ENCODE data around the gene SIRPD. TPM values are rescaled to one million over a fixed set of nuclear protein-coding genes. Genes with fewer than 3 reads are reported as not detected.

SIRPD gene
- not detected in 5 replicates for total RNA-seq (2022; extraction: Qiagen RNA extraction; ENCODE audit: low read depth)

DNA sequence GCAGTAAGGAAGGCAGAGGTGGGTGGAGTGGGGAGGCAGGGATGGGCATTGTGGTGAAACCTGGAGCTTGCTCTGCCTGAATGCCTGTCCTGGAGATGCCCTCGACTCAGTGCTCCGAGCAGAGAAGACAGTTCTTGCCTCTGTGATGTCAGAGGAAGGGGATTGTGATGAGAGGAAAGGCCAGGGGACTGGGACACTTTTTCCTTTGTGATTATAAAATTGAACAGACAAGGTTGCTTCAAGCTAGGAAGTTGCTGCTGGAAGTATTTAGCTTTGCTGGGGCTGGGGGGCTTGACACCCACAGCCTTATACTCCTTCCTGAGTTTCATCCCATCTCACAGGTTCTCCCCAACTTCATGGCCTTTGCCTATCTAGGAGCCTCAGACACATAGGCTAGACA, at the start of gene SIRPD:
SIRPD (minus strand) TSS at position 101 of the 400 bp plus-strand sequence; CDS start at position 49, 52 bp downstream.

DNA sequence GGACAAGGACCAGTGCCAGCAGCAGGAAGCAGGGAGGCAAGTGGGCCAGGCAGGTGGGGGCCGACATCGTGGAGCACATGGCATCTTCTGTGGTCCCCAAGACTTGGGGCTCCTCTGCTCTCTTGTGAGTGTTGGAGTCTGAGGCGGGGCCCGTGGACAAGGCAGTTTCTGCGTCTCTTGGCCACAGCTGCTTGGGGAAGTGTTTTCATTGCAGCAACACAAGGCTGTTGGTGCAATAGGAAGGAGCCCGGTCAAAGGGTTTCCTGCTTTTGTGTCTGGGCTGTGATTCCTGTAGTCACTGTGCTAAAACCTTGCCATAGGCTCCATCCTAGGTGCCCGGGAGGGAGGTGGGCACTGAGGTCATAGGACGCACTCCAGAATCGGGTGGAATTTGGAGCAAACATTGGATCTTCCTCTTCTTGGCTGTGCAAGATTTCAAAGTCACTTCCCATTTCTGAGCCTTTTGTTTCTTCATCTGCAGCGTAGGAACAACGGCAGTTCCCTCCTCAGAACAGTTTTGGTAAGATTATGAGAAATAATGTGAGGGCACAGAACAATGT, 66.1 kb downstream of the SIRPD start, which contains the start of gene SIRPB2:
SIRPB2 (minus strand) TSS at position 140 of the 560 bp plus-strand sequence; CDS start at position 79, 61 bp downstream.

Other genes with a start within 250 kb of the SIRPD start
- gene SDCBP2, start 228.6 kb downstream of the SIRPD start, total RNA-seq (2022; extraction: Qiagen RNA extraction; ENCODE audit: low read depth) = 1.5 to 2.0 TPM (median 1.5 TPM) in 5 replicates
- gene FKBP1A, start 164.7 kb downstream of the SIRPD start, total RNA-seq (2022; extraction: Qiagen RNA extraction; ENCODE audit: low read depth) = 461 to 542 TPM (median 514 TPM) in 5 replicates
- 106 to 127 TPM (median 121 TPM) in 5 replicates for gene NSFL1C, start 90.9 kb downstream of the SIRPD start, total RNA-seq (2022; extraction: Qiagen RNA extraction; ENCODE audit: low read depth)
- 0.09 TPM in 1 of 5 replicates, not detected in the others for gene SIRPB2, start 66.3 kb downstream of the SIRPD start, total RNA-seq (2022; extraction: Qiagen RNA extraction; ENCODE audit: low read depth)
- 0.17 to 0.66 TPM (median 0.64 TPM) in 5 replicates for gene SIRPB1, start 62.3 kb upstream of the SIRPD start, total RNA-seq (2022; extraction: Qiagen RNA extraction; ENCODE audit: low read depth)
- gene SIRPG, start 100.1 kb upstream of the SIRPD start, total RNA-seq (2022; extraction: Qiagen RNA extraction; ENCODE audit: low read depth) = 0.20 TPM in 1 of 5 replicates, not detected in the others